ENCODE data around the gene CHID1. TPM values are rescaled to one million over a fixed set of nuclear protein-coding genes. Genes with fewer than 3 reads are reported as not detected.

CHID1 gene
- polyA plus RNA-seq, 1 donor from 2014 or later: 51.2 TPM

DNA sequence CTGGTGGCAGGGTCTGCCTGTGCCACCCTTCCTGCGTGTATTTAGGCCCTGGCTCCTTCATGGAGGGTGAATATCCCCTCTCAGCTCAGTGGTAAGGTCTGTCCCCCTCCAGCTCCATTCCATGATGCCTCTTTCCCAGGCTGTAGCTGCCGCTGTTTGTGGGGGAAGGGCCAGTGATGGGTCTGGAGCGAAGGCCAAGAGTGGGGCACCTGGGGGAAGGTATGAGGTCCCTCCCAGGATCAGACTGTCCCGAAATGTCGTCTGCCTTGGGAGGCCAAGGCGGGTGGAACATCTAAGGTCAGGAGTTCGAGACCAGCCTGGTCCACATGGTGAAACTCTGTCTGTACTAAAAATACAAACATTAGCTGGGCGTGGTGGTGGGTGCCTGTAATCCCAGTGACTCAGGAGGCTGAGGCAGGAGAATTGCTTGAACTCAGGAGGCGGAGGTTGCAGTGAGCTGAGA is 76.7 kb downstream of the CHID1 start:
- H3F3A ChIP-seq (ENCODE audit: insufficient read depth, low read length, poor library complexity, severe bottlenecking): no peaks in the 10 kb centered on the region
- peaks cover 24% of the 10 kb centered on the region for H3K27me3 ChIP-seq (ENCODE audit: insufficient read depth, low read depth, low read length)
- H3K9me2 ChIP-seq (ENCODE audit: insufficient read depth, low read length): no peaks in the 10 kb centered on the region
- H3K4me2 ChIP-seq (ENCODE audit: low read length): peak overlapping the region; percentile 59
- H2AFZ ChIP-seq (ENCODE audit: low read depth, low read length): no peak overlapping the region
- H3K79me2 ChIP-seq (replicated peaks; ENCODE audit: insufficient read depth, low read length): no peaks in the 10 kb centered on the region
- no peak for TF ChIP-seq EZH2 (IDR thresholded peaks at IDR 0.05; ENCODE audit: borderline replicate concordance, insufficient read depth, low read length, poor library complexity, severe bottlenecking)
- no peak for TF ChIP-seq MXI1 (conservative IDR thresholded peaks at IDR 0.05; ENCODE audit: poor library complexity, severe bottlenecking)
- no peak for TF ChIP-seq EP300 (conservative IDR thresholded peaks at IDR 0.05; ENCODE audit: poor library complexity, severe bottlenecking)
- TF ChIP-seq RAD21 (conservative IDR thresholded peaks at IDR 0.05): no peak
- TF ChIP-seq, protein P1, sequence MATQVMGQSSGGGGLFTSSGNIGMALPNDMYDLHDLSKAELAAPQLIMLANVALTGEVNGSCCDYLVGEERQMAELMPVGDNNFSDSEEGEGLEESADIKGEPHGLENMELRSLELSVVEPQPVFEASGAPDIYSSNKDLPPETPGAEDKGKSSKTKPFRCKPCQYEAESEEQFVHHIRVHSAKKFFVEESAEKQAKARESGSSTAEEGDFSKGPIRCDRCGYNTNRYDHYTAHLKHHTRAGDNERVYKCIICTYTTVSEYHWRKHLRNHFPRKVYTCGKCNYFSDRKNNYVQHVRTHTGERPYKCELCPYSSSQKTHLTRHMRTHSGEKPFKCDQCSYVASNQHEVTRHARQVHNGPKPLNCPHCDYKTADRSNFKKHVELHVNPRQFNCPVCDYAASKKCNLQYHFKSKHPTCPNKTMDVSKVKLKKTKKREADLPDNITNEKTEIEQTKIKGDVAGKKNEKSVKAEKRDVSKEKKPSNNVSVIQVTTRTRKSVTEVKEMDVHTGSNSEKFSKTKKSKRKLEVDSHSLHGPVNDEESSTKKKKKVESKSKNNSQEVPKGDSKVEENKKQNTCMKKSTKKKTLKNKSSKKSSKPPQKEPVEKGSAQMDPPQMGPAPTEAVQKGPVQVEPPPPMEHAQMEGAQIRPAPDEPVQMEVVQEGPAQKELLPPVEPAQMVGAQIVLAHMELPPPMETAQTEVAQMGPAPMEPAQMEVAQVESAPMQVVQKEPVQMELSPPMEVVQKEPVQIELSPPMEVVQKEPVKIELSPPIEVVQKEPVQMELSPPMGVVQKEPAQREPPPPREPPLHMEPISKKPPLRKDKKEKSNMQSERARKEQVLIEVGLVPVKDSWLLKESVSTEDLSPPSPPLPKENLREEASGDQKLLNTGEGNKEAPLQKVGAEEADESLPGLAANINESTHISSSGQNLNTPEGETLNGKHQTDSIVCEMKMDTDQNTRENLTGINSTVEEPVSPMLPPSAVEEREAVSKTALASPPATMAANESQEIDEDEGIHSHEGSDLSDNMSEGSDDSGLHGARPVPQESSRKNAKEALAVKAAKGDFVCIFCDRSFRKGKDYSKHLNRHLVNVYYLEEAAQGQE (IDR thresholded peaks at IDR 0.05; ENCODE audit: borderline replicate concordance): no peak
- TF ChIP-seq TAF1 (IDR thresholded peaks at IDR 0.05; ENCODE audit: low read depth): no peak
- TF ChIP-seq, protein P2, sequence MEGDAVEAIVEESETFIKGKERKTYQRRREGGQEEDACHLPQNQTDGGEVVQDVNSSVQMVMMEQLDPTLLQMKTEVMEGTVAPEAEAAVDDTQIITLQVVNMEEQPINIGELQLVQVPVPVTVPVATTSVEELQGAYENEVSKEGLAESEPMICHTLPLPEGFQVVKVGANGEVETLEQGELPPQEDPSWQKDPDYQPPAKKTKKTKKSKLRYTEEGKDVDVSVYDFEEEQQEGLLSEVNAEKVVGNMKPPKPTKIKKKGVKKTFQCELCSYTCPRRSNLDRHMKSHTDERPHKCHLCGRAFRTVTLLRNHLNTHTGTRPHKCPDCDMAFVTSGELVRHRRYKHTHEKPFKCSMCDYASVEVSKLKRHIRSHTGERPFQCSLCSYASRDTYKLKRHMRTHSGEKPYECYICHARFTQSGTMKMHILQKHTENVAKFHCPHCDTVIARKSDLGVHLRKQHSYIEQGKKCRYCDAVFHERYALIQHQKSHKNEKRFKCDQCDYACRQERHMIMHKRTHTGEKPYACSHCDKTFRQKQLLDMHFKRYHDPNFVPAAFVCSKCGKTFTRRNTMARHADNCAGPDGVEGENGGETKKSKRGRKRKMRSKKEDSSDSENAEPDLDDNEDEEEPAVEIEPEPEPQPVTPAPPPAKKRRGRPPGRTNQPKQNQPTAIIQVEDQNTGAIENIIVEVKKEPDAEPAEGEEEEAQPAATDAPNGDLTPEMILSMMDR (IDR thresholded peaks at IDR 0.05; ENCODE audit: poor library complexity, severe bottlenecking): no peak
- no peak for TF ChIP-seq SMC3 (conservative IDR thresholded peaks at IDR 0.05; ENCODE audit: poor library complexity)
- TF ChIP-seq POLR2AphosphoS5 (IDR thresholded peaks at IDR 0.05): no peak
- H4K20me1 ChIP-seq (ENCODE audit: insufficient read depth): no peaks in the 10 kb centered on the region
- H3K27ac ChIP-seq (ENCODE audit: low read length): no peak overlapping the region
- peak overlapping the region; percentile 81 for H3K4me3 ChIP-seq (ENCODE audit: low read length)
- H3K9ac ChIP-seq (ENCODE audit: low read length): peak overlapping the region; percentile 75
- no peaks in the 10 kb centered on the region for H3K36me3 ChIP-seq (ENCODE audit: insufficient read depth, low read length)
- no peaks in the 10 kb centered on the region for H3K9me3 ChIP-seq (ENCODE audit: low read length)

DNA sequence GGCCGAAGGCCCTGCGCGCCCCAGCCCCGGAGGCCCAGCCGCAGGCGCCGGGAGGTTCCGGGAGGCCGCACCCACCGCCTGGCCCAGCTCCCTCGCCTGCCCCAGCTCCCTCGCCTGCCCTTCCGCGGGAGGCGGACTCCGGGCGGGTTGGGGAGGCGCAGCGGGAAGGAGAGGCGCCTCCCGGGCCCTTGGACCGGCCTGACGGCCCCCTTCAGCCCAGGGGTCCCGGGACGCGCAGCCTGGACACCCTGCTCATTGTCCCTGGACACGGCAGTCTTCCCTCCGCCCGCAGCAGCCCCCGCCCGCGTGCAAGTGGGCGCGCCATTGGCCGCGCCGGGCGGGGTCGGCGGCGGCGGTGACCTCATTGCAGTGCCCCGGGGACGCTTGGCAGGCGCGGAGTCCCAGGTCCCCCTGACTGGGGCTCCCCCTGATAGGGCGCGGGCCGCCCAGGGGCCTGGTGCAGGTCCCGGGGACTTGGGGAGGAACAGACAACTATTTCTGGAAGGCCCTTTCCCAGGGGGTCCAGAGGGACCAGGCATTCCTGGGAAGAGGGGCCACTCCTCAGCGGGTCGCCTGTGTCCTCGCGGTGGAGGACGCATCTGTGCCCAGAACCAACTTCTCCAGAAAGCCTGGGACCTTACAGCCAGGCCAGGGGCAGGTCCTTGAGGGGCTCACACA is 77.4 kb downstream of the CHID1 start:
- Histone ChIP-seq H4K20me1 (ENCODE audit: insufficient read depth) (no peaks in the 10 kb centered on the region), H3K9ac (ENCODE audit: low read length) (peak overlapping the region; percentile 75), H3K27ac (ENCODE audit: low read length) (no peak overlapping the region), H3K4me2 (ENCODE audit: low read length) (peak overlapping the region; percentile 59), H2AFZ (ENCODE audit: low read depth, low read length) (no peak overlapping the region), H3F3A (ENCODE audit: insufficient read depth, low read length, poor library complexity, severe bottlenecking) (no peaks in the 10 kb centered on the region), H3K36me3 (ENCODE audit: insufficient read depth, low read length) (no peaks in the 10 kb centered on the region), H3K4me3 (ENCODE audit: low read length) (peak overlapping the region; percentile 81), H3K9me2 (ENCODE audit: insufficient read depth, low read length) (no peaks in the 10 kb centered on the region), H3K9me3 (ENCODE audit: low read length) (no peaks in the 10 kb centered on the region), H3K79me2 (replicated peaks; ENCODE audit: insufficient read depth, low read length) (no peaks in the 10 kb centered on the region), H3K27me3 (ENCODE audit: insufficient read depth, low read depth, low read length) (peaks cover 25% of the 10 kb centered on the region)
- TF ChIP-seq, protein P1 (IDR thresholded peaks at IDR 0.05; ENCODE audit: borderline replicate concordance): no peak
- TF ChIP-seq TAF1 (IDR thresholded peaks at IDR 0.05; ENCODE audit: low read depth): no peak
- no peak for TF ChIP-seq EP300 (conservative IDR thresholded peaks at IDR 0.05; ENCODE audit: poor library complexity, severe bottlenecking)
- TF ChIP-seq SMC3 (conservative IDR thresholded peaks at IDR 0.05; ENCODE audit: poor library complexity): no peak
- peak; percentile 34 for TF ChIP-seq MXI1 (conservative IDR thresholded peaks at IDR 0.05; ENCODE audit: poor library complexity, severe bottlenecking)
- peak; percentile 37 for TF ChIP-seq POLR2AphosphoS5 (IDR thresholded peaks at IDR 0.05)
- TF ChIP-seq, protein P2 (IDR thresholded peaks at IDR 0.05; ENCODE audit: poor library complexity, severe bottlenecking): no peak
- peak; percentile 10 for TF ChIP-seq RAD21 (conservative IDR thresholded peaks at IDR 0.05)
- TF ChIP-seq EZH2 (IDR thresholded peaks at IDR 0.05; ENCODE audit: borderline replicate concordance, insufficient read depth, low read length, poor library complexity, severe bottlenecking): no peak

All from neural cell (in vitro differentiated cells).